Activated CD8-positive, alpha-beta memory T cell treated with anti-CD3 and anti-CD28 coated beads for 48 hours (primary cell): ENCODE data around the gene LAMA2.

Source experiments
- DNase-seq, 3 experiments: peaks; one replicate each; pipeline ENCODE4 v3.0.0-alpha.2; 2020; ENCODE audit warnings: low read depth in 2 of 3, low spot score in 2 of 3

LAMA2 gene

DNA sequence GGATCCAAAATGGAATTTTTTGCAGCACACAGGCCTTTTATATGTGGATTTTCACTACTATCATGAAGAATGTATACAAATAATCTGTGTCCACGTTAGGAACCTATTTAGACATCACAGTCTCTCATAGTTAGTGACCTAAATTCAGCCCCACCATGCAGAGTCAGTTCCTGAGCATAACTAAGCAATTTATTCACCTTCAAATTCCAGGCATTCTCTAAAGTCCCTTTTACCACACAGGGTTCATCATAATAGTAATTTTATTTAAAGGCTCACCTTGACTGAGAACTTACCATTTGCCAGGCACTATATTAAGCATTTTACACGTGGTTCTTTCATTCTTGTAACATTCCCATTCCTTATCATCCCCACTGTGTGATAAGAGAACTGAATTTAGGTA, 473.2 kb downstream of the LAMA2 start:
- no peak for DNase-seq

DNA sequence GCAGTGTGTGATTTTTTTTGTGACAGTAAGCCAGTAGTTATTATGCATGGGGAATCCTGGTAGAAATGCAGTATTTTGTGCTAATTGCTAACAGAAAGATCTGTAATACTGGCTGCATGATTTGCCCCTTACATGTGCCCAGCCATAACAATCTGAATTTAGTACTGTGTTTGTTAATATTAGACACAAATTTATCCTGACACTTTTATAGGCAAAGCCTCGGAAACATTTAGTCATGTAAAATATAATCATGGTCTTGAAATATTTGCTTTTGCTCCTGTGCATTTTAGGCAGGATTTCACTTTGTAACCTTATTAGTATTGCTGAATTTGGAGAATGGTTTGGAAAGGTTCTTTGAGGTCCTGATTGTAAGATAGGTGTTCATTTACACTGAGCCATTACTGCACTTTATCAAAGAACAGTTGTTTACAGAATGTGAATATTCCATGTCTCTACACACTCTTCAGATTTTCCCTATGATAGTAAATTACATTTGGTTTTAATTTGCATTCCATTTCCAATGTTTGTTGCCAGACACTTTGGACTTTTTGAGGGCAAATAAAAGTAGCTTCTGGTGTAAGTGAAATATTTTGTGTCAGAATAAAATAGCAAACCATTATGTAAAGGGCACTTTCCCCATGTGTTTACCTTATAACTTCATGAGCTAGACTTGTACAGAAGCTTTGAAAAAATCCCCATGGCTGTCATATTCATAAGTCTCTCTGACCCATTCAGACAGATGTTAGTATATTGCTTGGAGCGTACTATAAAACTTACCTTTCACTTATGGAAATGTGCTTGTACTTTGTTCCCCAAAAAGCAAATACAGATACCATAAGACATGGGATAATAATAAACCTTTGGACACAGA, 477.1 kb downstream of the LAMA2 start:
- DNase-seq: no peak

DNA sequence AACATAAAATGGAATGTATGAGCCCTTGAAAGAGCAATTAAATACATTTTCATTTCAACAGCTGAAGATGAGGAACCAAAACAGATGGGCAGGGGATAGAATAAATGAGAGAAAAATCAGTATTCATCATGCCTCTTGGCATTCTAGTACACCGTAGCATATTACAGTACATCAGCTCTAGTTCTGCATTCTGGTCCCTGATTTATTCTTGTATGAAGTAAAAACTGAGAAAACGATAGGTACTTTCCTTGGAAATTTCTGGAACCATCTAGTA, 477.7 kb downstream of the LAMA2 start:
- DNase-seq: no peak

DNA sequence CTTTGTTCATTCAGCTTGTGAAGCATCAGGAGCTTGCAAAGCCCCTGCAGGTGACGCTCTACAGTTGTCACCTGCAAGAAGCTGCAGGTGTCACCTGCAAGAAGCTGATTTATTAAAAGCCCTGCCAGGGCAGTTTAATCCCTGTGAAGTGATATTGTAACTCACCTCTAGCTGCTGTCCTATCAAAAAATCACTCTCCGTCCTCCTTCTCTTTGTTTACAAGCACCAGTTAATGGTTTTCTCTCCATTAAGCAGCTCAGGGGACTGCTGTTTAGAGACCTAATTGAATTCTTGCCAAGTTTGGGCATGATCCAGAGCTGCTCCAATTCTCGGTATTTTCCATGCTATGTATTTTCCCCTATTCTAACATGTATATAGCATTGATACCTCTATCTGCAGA, 481.1 kb downstream of the LAMA2 start:
- no peak for DNase-seq

DNA sequence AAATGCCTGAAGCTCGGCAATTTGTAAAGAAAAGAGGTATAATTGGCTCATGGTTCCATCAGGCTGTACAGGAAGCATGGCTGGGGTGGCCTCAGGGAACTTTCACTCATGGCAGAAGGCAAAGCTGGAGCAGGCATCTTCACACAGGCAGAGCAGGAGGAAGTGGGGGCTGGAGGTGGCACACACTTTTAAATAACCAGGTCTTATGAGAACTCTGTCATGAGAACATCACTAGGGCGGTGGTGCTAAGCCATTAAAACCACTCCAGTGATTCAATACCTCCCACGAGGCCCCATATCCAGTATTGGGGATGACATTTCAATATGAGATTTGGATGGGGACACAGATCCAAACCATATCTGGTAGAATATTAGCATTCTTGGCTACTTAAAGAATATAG, 481.8 kb downstream of the LAMA2 start:
- DNase-seq: no peak

DNA sequence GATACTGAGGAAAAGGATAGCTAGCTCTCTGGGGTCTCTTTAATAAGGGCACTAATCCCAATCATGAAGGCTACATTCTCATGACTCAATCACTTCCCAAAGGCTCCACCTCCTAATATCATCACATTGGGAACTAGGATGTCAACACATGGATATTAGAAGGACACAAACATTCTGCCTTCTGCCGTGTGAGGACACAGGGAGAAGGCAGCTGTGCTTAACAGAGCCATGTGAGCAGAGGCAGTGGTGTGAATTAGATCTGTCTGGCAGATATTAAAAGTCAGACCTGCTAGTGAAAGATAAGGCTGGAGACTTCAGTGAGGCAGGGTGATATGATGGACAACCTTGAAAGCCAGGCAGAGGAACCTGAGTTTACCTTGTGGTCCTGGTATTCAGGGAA, 485.1 kb downstream of the LAMA2 start:
- no peak for DNase-seq

DNA sequence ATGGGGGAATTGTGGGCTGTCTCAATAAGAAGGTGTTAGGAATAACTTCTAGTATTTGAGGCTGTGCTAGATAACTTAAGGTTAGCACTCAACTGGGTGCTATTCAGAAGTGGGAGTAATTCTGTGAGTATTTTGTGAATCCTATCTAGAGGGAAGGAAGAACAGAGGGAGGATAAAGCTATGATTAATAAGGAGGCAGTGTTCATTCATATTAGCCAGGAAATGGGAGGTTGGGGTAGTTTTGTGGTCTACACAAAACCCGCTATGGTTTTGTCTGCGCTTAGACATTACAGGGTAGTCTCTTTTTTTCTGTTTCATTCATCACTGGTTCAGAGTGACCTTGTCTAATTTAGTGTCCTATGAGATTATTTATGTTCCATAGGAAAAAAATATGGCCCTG, 486.0 kb downstream of the LAMA2 start:
- DNase-seq: no peak

DNA sequence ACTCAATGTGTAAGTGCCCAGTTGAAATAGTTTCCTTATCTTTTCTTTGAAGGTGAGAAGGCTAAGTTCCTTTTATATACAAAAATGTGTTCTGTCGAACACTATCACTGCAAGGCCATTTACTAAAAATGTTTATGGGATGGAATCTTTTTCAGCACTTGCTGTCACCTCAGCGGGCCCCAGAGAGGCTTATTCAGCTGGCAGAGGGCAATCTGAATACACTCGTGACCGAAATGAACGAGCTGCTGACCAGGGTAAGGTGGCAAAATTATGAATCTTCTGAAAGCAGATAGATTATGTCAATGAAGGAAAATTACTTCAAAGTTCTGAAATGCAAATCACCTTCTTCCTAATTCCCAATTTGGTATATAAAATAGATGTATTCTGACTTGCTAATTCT, 486.8 kb downstream of the LAMA2 start:
- DNase-seq: no peak

DNA sequence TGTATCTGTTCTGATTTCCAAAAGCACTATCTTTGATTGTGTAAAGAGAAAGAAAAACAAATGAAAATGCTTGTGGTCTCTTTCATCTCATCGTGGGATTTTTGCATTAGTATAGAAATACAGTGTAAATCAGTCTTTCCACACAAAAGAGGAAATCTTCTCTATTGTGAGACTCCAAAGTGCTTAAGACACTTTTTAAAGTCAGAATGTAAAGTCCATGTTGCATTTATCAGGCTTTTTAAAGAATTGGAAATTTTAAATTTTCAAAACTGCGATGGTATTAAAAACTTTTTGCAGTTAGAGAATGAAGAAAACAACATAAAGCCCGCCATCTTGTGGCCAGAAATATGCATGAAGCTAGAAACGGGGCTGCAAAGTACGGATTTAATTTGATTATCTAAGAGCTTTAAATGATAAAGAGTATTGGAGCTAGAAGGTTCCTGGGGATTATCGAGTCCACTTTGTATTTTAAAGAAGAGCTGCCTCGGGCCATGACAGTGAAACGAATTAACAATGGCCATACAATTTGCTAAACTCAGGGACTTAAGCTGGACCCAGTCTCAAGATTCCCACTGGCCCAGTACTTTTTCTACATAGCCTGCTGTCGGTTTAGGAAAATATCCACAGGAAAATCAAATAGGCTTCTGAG, 487.5 kb downstream of the LAMA2 start:
- DNase-seq: no peak

DNA sequence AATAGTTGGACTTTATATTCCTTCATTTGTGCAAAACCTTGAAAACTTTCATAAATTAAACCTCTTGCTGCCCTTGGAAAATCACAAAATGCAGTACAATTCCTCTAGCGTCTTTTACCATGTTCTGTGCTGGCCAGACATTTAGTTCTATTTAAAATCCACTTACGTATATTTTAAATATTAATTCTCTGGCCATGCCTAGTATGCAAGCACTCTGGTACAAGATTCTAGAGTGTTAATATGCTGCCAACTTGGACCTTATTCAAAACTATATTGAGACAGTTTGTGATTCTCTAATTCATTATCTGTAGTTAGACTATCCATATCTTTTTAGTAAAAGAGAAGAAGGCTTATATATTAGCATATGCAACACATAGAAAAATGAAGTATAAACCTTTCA, 498.9 kb downstream of the LAMA2 start:
- DNase-seq: no peak

DNA sequence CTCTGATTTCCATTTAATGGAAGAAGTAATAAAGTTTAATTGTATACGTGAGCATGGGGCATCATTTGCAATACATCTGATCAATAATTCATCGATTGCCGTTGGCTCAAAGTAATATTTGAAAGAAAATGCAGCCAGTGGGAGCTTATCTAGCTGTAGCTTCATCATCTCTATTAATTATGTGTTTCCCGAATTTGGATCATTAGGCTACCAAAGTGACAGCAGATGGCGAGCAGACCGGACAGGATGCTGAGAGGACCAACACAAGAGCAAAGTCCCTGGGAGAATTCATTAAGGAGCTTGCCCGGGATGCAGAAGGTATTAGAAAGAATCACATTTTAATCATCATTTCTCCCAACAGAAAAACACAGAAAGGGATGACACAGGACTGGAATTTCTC, 500.0 kb downstream of the LAMA2 start:
- DNase-seq: no peak

DNA sequence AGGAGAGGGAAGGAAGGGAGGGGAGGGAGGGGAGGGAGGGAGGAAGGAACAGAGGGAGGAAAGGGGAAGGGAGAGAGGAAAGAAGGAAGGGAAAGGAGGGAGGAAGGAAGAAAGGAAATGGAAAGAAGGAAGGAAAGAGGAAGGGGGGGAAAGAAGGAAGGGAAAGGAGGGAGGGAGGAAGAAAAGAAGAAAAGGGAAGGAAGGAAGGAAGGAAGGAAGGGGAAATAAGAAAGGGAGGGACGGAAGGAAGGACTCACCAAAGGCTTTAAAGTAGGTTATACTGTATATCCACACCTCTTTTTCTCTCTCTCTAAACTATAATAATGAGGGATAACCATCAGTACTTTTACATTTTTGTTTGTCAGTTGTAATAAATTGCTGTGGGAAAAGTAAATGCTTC, 502.2 kb downstream of the LAMA2 start:
- DNase-seq: no peak

DNA sequence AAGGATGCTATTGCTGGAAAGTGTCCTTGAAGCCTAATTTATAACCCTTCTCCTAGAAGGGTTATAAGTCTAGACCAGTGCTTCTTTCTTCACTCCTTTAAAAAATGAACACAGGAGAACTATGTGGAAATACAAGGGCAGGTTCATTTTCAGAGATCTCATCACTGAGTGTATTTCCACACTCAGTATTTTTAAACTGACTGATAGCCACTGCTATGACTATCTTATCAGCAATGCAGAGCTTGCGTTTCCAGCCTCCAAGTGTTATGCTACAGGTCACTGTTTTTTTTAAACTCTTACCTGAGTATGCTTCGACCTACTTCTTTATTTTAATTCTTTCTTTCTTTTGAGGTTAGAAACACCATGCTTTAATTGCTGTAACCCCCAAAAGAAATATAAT, 508.0 kb downstream of the LAMA2 start:
- no peak for DNase-seq

DNA sequence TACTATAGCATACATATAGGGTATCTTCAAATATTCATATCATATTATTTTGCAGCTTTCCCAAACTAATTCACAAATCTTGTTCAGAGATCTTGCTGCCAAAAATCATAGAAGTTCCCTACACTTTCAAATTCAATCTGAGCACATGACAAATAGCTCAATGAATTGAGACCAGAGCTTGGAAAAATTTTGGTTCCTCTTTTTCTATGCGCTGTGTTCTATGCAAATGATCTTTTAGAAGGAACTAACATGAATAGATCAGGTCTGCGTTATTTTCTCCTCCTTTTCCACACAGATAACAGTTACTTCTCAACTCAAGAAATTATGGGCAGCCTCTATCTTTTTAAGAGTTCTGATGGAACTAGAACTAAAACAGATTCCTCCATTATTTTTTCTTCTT, 510.7 kb downstream of the LAMA2 start:
- no peak for DNase-seq

DNA sequence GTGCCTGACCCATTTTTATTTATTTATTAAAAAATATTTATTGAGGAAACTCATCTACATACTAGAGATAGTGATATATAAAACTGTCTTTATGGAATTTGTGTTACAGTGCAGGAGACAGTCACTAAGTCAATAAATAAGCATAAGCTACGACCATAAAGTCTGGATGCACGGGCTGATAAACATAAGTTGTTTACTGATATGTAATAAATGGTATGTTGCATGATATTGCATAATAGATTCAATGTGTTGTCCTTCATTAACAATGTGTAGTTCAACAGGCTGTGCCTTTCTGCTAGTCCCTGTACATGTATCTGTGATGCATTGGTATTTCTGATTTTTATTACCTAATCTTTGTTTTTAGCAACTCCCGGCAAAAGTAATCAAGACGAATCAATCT, 515.8 kb downstream of the LAMA2 start:
- no peak for DNase-seq

DNA sequence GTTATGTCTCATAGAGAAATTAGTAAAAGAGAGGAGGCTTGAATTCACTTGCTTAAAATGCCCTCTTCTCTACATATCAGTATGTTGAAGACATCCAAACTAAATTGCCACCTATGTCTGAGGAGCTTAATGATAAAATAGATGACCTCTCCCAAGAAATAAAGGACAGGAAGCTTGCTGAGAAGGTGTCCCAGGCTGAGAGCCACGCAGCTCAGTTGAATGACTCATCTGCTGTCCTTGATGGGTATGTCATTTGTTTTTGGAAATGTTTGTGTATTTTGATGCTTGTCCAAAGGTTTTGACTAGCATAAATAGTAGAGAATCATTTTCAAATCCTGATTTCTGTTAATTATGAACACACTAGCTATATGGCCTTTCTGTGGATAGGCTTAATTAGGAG, 519.3 kb downstream of the LAMA2 start:
- no peak for DNase-seq

DNA sequence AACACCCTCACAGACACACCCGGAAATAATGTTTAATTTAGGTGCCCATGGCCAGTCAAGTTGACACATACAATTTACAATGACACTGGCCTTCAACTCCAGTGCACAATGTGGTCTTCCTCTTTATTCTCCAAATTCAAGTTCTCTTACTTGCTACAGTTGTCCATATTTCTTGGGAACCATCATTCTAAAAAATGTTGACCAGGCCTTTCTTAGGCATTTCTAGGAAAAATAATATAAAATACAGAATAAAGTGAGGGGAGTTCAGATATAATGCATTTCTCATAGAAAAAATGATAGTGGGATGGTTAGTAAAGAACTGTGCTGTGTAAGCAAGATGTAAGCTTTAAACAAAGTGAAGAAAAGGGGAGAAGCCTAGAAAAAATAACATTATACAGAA, 528.2 kb downstream of the LAMA2 start:
- DNase-seq: no peak

DNA sequence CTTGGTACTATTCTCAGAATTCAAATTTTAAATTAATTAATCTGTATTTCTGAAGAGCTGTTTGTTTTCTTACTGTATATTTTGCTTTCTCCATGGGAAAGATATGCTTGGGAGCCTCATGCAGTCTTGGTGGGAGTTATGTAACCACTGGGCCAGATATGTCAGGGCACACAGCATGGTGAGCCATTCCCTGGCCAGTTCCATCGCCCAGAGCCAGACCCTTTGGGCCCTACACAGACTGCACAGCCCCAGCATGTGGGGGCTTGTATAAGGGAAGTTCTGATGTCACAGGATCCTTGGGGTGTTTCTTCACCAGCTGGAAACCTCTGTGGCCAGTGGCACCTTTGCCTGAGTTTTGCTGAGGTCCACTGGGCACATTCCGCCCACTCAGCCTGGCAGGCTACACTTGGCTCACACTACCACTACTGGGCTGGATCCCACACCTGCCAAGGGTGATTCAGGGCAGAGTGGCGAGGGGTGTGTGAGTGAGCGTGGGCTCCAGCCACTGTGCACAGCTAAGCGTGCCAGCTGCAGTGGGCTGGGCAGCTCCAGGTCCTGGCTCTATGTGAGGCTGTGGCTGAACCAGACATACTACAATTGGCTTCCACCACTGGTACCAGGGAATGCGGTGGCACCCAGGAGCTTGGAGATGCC, 533.5 kb downstream of the LAMA2 start:
- DNase-seq: no peak

DNA sequence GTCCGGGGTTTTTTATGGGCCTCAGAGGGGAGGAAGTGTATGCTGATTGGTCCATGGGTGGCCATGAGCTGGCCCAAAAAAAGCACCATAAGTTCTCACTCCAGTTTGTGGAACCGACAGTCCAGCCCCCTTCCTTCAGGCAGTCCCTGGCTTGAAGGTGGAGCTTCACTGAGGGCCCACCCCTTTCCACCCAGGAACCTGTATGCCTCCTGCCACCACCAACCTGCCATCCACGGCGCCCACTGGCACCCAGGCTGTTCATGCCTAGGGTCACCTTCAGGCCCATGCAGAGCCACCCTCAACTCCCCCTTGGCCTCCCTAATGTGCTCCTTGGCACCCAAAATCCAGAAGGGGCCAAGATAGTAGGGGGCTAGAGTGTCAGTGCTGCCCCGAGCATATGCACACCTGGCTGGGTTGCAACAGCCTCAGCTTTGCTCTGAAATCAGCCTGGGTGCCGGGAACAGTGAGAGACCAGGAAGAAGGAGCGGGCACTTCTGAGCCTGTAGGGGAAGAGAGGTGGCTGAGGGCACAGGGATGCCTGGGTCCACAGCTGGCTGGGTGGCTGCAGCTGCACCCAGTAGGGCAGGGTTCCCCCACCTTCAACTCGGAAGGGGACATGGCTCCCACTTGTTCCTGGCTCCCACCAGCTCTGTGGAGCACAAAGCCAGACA, 534.6 kb downstream of the LAMA2 start:
- DNase-seq: no peak

DNA sequence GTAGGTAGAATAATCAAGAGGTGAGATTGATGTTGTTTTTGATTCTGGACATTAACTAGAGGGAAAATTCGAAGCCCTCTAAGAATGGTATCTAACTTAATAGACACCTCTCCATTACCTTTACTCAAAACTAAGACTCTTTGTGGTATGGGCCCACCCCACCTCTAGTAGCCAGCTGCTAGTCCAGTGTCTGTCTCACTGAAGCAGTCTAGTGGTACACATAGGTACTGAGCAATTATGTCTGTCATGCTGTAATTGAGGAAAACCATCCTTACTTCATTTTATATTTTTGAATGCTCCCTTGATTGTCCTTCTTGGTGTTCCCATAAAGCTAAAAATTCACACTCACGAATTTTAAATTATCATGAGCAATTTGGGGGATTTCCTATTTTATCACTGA, 536.4 kb downstream of the LAMA2 start:
- no peak for DNase-seq

DNA sequence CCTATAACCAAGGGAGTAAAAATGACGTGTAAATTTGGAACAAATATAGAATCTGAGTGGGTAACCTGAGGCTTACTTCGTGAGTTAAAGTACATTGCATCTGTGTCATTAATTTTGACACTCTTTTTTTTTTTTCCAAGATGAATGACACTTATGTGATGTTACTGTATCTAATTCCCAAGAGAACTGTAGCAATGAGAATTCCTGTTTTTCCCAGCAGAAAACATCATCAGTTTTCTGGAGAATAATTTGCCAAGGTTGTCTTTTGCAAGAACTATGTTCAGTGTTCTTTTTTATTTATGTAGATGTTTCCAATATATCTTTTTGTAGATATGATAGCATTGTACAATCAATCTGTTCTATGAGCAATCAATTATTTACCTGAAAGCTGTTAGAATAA, 543.4 kb downstream of the LAMA2 start:
- DNase-seq: no peak

DNA sequence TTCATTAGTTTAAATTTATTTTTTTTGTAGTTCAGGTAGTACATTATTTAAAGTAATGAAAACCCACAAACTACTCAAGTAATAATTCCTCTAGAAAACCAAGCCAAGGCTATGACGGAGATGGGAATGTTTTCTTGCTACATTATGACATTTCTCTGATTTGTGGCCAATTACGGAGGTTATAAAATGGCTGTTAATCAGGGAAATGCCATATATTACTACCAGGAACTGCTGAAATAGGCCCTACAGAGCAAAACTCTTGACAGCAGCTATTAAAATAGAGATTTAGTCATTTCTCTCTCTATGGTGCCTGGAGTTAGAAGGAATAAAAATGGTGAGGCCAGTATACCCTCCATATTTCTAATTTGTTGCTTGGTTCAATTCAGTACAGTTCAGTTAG, 547.0 kb downstream of the LAMA2 start:
- no peak for DNase-seq
